ENCODE measurements around the gene MRRF. TPM values are rescaled to one million over a fixed set of nuclear protein-coding genes. Genes with fewer than 3 reads are reported as not detected.

Gene MRRF
- 10 to 100 TPM; 48.0 to 62.7 TPM for total RNA-seq
- long read RNA-seq, full-length matches to known transcripts, result 31 of 63 reads
- long read RNA-seq, partial matches to known transcripts, result 7 of 63 reads
- long read RNA-seq, other reads (novel, unspliced or antisense), result 25 of 63 reads

- DNase-seq, result peak; percentile 86 to 94
- intact Hi-C loops (cut with DNase I, micrococcal nuclease), result no loop called here
- peak; percentile 91 for ATAC-seq
These were observed at the start of gene MRRF, which contains the start of gene RBM18 for GRCh38 chr9:122264360-122265148. Gene MRRF, plus strand, starts transcription at chr9:122264882. Its CDS starts 6,010 bp downstream, at chr9:122270892. Gene RBM18, minus strand, starts transcription at chr9:122264840. Its CDS starts 3,348 bp downstream, at chr9:122261492.

GRCh38 chr9:122215663-122216062 lies 49.0 kb upstream of the MRRF start:
- intact Hi-C loops (cut with DNase I, micrococcal nuclease), result no loop called here
- ATAC-seq (no peak), DNase-seq (no peak)

GRCh38 chr9:122216138-122216797 lies 48.4 kb upstream of the MRRF start:
- DNase-seq (no peak), ATAC-seq (no peak)
- intact Hi-C loops (cut with DNase I, micrococcal nuclease), result no loop called here

- no peak for DNase-seq
- intact Hi-C loops (cut with DNase I, micrococcal nuclease), result no loop called here
- no peak for ATAC-seq
These were observed 47.8 kb upstream of the MRRF start for GRCh38 chr9:122216798-122217418.

GRCh38 chr9:122217640-122218039 lies 47.0 kb upstream of the MRRF start:
- DNase-seq (no peak), ATAC-seq (no peak)
- intact Hi-C loops (cut with DNase I, micrococcal nuclease), result no loop called here

GRCh38 chr9:122218071-122218934 lies 46.4 kb upstream of the MRRF start:
- ATAC-seq (no peak), DNase-seq (no peak)
- intact Hi-C loops (cut with DNase I, micrococcal nuclease), result no loop called here

- peak; percentile 17 for ATAC-seq
- intact Hi-C loops (cut with DNase I, micrococcal nuclease), result no loop called here
- DNase-seq, result no peak
These were observed 45.5 kb upstream of the MRRF start for GRCh38 chr9:122218935-122219855.

GRCh38 chr9:122219856-122220672 lies 44.6 kb upstream of the MRRF start:
- intact Hi-C loops (cut with DNase I, micrococcal nuclease), result no loop called here
- ATAC-seq, result peak; percentile 21
- no peak for DNase-seq

- ATAC-seq, result no peak
- DNase-seq, result no peak
- intact Hi-C loops (cut with DNase I, micrococcal nuclease), result no loop called here
These were observed 44.0 kb upstream of the MRRF start for GRCh38 chr9:122220673-122221182.

GRCh38 chr9:122221183-122221811 lies 43.4 kb upstream of the MRRF start:
- intact Hi-C loops (cut with DNase I, micrococcal nuclease), result no loop called here
- ATAC-seq, result no peak

GRCh38 chr9:122222791-122223190 lies 41.9 kb upstream of the MRRF start:
- ATAC-seq (no peak), DNase-seq (no peak)
- intact Hi-C loops (cut with DNase I, micrococcal nuclease), result no loop called here

More at GRCh38 chr9:122221183-122221811, 43.4 kb upstream of the MRRF start:
- no peak for DNase-seq

- intact Hi-C loops (cut with DNase I, micrococcal nuclease), result no loop called here
- ATAC-seq, result no peak
These were observed 41.2 kb upstream of the MRRF start for GRCh38 chr9:122223435-122223834.

GRCh38 chr9:122225312-122226141 lies 39.2 kb upstream of the MRRF start:
- ATAC-seq, result no peak
- intact Hi-C loops (cut with DNase I, micrococcal nuclease), result no loop called here
- no peak for DNase-seq

More at GRCh38 chr9:122223435-122223834, 41.2 kb upstream of the MRRF start:
- DNase-seq, result no peak

- no peak for DNase-seq
- ATAC-seq, result no peak
- intact Hi-C loops (cut with DNase I, micrococcal nuclease), result no loop called here
These were observed 38.4 kb upstream of the MRRF start for GRCh38 chr9:122226142-122226757.

Data from left colon (tissue), 2 donors.